HG03175 (cell line): ENCODE results near the gene BAD.

ENCODE experiments used
- ATAC-seq: cut with Tn5 transposase; IDR thresholded peaks from one replicate; pipeline ENCODE4 v1.9.1; 2021; ENCODE audit warnings: mild to moderate bottlenecking, moderate library complexity; ENCODE audit not compliant: unreplicated experiment

The BAD gene

DNA sequence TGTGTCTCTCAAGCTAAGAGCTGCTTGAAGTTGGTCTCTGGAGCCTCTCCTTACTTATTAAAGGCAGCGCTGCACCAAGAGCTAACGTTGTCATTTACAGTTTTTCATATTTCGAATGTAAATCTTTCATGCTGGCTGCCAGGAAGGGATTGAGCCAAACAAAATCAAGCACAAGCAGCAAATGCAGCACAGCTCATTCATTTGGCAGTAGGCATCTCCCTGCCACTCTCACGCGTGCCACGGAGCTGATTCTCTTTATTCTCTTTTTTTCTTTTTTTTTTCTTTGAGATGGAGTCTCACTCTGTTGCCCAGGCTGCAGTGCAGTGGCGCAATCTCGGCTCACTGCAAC is 51.5 kb downstream of the BAD start:
- ATAC-seq: no peak

DNA sequence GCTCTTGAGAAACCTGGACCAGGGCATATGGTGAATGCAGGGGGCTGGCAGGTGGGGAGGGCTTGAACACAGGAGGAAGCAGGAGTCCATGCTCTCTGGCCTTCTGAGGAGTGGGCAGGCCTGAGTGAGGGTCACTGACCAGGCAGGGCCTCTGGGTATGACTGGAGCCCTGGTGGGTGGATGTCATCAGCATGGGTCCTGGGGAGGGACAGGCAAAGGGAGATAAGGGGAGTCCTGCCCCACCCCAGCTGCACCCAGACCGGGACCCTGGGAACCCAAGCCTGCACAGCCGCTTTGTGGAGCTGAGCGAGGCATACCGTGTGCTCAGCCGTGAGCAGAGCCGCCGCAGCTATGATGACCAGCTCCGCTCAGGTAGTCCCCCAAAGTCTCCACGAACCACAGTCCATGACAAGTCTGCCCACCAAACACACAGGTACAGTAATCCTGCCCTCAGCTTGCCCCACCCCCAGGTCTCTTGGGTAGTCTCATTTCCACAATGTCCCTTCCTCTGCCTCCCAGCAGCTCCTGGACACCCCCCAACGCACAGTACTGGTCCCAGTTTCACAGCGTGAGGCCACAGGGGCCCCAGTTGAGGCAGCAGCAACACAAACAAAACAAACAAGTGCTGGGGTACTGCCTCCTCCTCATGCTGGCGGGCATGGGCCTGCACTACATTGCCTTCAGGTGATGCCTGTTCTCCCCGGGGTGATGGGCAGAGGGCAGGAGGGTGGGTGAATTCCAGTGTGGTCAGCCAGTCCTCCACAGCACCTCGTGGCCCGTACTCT is 52.1 kb downstream of the BAD start:
- no peak for ATAC-seq

DNA sequence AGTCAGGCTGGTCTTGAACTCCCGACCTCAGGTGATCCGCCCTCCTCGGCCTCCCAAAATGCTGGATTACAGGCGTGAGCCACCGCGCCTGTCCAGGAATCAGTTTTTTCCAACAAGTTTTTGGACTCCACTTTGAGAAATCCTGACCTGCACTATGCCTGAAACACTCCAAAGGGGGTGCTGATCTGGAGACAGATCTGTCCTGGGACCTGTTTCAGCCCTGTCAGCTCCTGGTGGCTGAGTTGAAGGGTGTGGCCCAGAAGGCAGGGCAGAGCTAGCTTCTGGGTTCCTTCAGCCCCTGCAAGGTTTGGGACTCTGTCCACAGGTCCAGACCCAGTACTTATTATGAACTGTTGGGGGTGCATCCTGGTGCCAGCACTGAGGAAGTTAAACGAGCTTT is 52.9 kb downstream of the BAD start:
- ATAC-seq: no peak

DNA sequence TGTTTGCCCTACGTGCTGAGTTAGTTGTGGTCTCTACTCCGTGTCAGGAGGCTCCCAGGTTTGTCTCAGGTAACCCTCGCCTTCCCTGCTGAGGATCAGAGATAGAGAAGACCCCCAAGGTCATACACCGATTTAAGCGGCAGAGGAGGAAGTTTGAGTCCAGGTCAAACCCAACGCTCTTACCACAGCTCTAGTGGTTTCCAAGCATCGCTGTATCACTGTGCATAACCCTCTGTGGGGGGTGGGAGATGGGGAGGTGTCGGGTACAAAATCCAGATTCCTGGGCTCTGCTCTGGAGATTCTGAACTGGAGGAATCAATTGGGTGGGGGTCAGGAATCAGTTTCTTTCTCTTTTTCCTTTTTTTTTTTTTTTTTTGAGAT is 53.5 kb downstream of the BAD start:
- ATAC-seq: no peak

DNA sequence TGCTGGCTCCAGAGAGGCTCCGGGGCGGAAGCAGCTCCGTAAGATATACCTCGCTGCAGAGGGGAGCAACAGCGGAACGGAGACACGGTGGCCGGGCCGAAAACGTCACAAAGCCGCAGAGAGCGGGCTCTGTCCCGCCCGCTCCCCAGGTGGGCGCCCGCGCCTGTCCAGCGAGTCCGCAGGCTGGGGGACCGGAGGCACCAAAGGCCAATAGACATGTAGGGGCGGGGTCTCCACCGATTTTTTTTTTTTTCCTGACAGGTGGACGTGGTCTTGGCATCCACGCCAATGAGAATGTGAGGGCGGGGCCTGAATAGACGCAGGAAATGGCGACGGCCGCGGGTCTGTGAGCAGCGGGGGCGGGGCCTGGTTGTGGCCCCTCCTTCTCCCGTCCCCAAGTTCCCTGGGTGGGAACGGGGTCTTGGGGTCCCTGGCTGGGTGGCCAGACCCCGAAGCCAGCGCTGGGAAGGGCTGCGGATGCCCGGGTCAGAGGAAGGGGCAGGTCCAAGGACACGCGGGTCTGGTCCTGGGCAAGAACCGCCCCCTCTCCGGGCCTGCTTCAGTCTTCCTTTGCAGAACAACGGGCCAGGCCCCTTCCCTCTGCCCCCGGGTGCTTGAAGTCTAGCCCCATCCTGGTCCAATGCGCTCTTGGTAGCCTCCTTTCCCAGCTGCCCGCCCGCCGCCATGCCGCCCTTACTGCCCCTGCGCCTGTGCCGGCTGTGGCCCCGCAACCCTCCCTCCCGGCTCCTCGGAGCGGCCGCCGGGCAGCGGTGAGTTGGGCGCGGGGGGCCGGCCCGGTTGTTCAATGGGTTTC is 54.1 kb downstream of the BAD start, which contains the start of gene DNAJC4:
TSS of gene DNAJC4 (plus strand) at position 378 of the 814 bp plus-strand sequence. CDS start at position 685, 307 bp downstream.
- peak; percentile 61 for ATAC-seq

DNA sequence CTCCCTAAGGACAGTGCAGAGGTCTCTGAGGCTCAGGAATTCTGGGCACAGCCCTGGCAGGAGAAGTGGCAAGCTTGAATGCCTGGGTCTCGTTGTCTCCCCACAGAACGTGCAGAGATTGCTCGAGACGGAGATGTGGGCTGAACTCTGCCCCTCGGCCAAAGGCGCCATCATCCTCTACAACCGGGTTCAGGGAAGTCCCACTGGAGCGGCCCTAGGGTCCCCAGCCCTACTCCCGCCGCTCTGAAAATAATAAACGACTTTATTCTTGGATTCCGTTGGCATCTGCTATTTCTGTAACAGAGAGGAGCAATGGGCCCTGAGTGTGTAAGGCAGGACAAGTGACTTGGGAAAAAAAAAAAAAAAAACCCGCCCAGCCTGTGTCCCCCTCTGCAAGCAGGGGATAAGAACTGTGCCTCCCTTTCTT is 54.7 kb downstream of the BAD start:
- no peak for ATAC-seq

DNA sequence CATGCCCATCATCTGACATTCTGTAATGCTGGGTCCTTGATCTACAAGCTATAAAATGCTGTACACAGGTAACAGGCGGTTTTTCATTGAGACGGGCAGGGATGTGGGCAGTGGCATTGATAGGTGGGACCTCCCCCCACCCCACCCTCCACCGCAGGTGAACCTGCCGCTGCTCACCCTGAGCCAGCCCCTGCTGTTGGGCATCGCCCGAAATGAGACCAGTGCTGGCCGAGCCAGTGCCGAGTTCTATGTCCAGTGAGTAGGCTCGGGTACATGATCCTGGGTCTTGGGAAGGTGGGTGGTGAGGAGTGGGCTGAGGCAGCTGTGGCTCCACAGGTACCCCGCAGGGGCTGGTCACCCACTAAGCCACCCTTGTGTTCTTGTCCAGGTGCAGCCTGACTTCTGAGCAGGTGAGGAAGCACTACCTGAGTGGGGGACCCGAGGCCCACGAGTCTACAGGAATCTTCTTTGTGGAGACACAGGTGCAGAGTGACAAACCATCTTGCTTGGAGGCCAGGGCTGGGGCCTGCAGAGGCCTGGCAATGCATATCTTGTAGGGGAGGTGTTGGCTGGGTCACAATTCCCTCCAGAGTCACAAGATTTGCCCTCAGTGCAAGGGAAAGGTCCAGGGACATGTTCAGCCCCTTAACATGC is 55.2 kb downstream of the BAD start:
- no peak for ATAC-seq

DNA sequence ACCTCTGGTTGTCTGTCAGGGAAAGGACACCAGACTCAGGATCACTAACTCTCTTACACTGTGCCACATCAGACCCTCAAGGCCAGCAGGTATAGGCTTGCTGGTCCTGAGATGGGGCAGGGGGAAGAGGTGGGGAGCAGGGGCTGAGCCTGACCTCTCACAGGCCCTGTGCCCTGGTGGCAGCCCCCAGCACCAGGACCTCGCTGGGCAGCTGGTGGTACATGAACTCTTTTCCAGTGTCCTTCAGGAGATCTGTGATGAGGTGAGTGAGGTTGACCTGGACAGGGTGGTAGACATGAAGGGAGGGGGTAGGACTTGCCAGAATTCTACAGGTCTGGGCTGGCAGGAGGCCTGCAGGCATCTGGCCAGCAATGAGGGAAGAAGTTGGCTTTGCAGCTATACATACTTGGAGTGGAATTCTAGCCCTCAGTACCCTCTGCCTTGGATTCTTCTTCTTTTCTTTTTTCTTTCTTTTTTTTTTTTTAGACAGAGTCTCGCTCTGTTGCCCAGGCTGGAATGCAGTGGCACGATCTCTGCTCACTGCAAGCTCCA is 57.0 kb downstream of the BAD start:
- no peak for ATAC-seq

DNA sequence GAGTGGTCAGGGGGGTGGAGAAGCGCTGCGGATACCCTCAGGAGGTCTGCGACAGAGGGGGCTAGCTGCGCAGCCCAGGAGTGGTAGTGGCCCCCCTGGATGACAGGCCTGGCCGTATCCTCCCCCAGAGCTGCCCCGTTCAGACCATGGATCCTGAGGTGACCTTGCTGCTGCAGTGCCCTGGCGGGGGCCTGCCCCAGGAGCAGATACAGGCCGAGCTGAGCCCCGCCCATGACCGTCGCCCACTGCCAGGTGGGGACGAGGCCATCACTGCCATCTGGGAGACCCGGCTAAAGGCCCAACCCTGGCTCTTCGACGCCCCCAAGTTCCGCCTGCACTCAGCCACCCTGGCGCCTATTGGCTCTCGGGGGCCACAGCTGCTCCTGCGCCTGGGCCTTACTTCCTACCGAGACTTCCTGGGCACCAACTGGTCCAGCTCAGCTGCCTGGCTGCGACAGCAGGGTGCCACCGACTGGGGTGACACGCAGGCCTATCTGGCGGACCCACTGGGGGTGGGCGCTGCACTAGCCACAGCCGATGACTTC is 57.9 kb downstream of the BAD start:
- ATAC-seq: no peak

DNA sequence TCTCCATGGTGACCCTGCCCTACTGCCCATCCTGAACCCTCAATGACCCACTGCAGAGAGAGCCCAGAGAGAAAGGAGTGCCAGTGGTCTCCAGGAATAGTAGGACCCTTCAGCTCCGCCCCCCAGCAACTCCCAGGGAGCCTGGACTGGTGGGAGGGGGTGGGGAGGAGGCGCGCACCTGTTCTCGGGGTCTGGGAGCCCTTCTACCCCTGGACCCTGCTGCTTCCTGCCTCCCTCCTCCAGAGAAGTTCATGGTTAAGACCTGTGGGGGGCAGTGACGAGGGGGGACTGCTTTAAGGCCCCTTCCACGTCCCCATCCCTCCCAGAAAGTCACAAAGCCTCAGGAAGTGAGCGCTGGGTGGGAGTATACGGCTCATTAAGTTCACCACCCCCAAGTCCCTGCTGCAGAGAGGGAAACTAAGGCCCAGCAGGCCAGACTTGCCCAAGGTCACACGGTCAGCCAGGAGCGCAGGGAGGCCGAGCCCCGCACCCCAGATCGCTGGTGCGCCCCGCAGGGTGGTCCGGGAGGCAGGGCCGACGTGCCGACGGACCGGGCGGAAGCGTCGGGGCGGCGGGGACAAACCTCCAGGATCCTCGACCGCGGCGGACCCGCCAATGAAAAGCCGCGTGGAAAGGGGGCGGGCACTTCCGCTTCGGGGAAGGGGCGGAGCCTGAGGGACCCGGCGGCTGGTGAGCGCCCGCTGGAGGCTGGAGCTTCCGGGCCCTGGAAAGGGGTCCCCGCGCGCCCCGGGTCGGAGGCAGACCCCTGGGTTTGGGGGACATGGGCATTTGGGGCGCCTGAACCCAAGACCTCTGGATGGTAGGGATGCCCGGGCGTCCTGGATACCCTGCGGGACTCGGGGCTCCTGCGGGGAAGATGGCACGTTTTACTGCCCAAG is 58.6 kb downstream of the BAD start, which contains the start of the genes NUDT22 and TRPT1:
TSS of gene NUDT22 (plus strand) at position 667 of the 899 bp plus-strand sequence. CDS start 379 bp downstream, outside the sequence.
TSS of gene TRPT1 (minus strand) at position 579 of the 899 bp plus-strand sequence. CDS start at position 253, 326 bp downstream.
- ATAC-seq: peak; percentile 51

DNA sequence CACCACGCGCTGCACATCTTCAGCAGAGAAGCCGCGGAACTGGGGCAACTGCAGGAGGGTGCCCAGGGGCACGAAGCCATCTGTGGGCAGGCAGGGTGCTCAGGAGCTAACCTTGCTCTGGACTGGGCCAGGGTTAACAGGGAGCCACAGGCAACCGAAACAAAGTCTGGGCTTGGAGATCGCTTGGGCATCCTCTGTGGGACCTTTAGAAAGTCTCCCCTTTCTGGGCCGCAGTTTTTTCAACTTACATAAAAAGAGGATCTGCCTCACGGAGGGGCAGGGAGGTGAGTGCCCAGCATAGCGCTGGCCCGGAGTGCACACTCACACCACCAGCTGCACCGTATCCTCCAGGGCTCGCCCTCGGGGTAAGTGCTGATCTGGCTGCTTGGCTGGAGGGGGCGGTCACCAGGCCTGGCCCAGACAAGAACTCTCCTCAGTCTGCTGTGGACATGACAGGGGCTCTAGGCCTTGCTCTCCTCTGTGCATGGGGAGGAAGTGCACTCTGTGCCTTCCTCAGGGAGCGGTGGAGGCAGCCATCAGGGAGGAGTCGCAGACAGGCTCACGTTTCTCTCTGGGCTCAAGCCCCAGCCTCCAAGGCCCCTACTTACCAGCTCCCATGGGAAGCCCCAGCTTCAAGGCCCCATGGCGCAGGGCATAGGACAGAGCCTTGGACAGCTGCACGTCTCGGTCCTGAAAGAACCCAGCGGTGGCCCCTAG is 59.4 kb downstream of the BAD start:
- ATAC-seq: no peak

DNA sequence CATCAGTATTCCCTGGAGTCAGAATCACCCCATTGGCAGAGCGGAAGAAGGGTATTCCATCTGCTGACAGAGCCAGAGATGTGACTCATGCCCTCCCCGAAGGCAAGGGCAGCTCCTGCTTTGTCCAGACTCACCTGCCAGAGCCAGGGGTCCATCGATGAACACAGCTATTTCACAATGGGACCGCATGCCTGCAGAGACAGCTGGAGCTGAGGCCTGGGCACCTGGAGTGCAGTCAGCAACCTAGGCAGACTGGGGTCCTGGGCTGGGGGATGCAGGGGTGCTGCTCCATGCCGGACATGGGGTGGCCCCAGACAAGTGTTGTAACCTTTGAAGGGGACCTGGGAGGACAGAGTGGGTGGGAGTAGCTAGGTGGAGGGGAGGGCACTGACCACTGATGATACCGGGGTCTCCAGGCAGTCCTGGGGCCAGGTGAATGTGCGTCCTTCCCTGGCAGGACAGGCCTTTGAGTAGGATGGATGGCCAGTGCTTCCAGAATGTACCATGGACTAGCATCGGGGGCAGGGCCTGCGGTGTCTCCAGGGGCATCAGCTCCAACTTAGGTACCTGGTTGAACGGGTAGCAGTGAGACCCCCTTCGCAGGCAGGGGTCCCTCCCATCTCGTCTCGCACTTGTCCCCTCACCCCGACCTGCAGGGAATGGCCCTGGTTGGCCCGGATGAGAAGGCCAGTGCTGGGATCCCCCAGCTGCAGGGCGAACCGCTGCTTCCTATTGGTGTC is 60.1 kb downstream of the BAD start:
- ATAC-seq: no peak

DNA sequence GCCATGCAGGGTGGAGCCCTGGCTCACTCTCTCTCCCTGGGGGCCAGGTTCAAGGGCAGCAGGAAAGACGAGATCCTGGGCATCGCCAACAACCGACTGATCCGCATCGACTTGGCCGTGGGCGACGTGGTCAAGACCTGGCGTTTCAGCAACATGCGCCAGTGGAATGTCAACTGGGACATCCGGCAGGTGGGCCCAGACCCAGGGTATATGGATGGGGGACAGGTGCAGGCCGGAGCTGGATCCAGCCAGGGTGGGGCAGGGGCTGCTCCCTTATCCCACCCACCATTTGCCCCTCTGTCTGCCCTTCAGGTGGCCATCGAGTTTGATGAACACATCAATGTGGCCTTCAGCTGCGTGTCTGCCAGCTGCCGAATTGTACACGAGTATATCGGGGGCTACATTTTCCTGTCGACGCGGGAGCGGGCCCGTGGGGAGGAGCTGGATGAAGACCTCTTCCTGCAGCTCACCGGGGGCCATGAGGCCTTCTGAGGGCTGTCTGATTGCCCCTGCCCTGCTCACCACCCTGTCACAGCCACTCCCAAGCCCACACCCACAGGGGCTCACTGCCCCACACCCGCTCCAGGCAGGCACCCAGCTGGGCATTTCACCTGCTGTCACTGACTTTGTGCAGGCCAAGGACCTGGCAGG is 61.3 kb downstream of the BAD start:
- no peak for ATAC-seq

DNA sequence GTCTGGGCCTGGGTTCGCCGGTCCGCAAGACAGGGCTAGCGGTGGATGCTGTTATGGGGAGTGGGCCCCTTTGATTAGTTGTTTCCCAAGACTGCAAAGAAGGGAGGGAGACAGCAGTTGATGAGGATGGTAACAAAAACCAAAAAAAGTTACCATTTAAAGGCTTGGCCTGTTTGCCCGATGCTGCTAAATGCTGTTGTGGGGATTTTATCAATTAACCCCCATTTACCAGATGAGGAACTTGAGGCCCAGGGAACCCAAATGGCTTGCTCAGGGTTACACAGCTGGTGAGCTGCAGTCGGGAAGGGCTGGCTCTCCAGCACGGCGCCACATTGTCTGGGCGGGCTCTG is 61.8 kb downstream of the BAD start:
- ATAC-seq: no peak

DNA sequence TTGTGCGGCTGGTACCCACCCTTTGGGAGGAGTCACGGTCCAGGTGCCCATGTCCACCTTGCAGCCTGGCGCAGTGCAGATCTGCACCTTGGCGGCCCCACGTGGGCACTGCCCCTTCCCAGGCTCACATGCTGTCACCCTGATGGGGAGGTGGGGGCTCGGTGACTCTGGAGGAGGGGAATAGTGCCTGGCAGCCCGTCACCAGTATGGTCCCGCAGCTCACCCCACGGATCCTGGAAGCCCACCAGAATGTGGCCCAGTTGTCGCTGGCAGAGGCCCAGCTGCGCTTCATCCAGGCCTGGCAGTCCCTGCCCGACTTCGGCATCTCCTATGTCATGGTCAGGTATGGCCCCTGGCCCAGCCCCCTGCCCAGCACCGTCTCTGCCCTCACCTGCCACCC is 63.7 kb downstream of the BAD start:
- no peak for ATAC-seq

DNA sequence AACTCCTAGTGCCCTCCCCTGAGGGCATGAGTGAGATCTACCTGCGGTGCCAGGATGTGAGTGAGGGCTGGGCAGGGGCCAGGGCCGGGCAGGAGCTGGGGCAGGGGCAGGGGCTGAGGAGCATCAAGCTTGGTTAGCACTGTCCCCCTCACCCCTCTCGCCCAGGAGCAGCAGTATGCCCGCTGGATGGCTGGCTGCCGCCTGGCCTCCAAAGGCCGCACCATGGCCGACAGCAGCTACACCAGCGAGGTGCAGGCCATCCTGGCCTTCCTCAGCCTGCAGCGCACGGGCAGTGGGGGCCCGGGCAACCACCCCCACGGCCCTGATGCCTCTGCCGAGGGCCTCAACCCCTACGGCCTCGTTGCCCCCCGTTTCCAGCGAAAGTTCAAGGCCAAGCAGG is 64.2 kb downstream of the BAD start:
- no peak for ATAC-seq
